Measurements from ENCODE around the gene ZNF837.

DNA sequence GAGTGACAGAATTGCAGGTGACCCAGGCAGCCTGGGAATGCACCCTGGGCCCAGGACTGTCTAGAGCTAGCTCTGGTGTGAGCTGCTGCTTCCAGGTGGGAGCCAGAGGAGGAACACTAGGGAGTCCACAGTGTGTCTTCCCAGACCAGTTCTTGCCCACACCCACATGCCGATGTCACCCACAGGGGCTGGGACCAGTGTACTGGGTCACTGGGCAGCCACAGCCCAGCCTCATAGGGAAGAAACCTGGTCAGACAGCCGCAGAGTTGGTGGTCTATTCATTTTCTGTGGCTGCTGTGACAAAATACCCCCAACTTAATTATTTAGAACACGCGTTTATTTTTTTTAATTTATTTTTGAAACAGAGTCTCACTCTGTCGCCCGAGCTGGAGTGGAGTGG, 17.7 kb upstream of the ZNF837 start:
- TF ChIP-seq POLR2A (IDR thresholded peaks at IDR 0.05; ENCODE audit: low read length) (no peak), GATA1 (IDR thresholded peaks at IDR 0.05; ENCODE audit: low read depth, low read length) (no peak)
